Measurements from ENCODE around the gene CDSN. TPM values are rescaled to one million over a fixed set of nuclear protein-coding genes. Genes with fewer than 3 reads are reported as not detected.

CDSN gene, protein sequence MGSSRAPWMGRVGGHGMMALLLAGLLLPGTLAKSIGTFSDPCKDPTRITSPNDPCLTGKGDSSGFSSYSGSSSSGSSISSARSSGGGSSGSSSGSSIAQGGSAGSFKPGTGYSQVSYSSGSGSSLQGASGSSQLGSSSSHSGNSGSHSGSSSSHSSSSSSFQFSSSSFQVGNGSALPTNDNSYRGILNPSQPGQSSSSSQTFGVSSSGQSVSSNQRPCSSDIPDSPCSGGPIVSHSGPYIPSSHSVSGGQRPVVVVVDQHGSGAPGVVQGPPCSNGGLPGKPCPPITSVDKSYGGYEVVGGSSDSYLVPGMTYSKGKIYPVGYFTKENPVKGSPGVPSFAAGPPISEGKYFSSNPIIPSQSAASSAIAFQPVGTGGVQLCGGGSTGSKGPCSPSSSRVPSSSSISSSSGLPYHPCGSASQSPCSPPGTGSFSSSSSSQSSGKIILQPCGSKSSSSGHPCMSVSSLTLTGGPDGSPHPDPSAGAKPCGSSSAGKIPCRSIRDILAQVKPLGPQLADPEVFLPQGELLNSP
- total RNA-seq, result under 0.01 TPM in 1 of 2 replicates, not detected in the other

GRCh38 chr6:31120151-31120915 is at the start of gene CDSN:
TSS of gene CDSN (minus strand) at chr6:31120446. CDS start at chr6:31120419, 27 bp downstream.

GRCh38 chr6:31158140-31158862 is 38.1 kb upstream of the CDSN start, which contains the start of gene TCF19:
TSS of gene TCF19 (plus strand) at chr6:31158589. CDS start at chr6:31159470, 881 bp downstream.

GRCh38 chr6:31157513-31158139 is 37.4 kb upstream of the CDSN start, which contains the start of gene CCHCR1:
TSS of gene CCHCR1 (minus strand) at chr6:31157802. CDS start at chr6:31157600, 202 bp downstream.

DNA sequence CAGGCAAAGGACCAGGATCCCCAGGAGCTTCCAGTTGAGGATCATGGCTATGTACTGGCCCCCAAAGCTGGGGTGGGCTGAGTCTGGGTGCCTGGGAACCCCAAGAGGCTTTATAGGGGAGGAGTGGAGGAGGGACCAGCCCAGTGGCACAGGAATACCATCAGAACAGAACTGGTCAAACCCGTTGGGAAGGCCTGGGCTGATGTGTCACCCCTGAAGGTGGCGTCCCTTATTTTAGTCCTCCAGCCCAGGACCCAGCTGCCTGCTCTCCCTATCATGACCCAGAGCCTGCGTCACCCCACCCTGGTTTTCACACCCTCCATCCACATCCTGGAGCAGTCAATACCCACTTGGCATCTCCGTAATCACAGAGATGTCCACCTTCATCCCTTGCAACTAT is 18.7 kb upstream of the CDSN start, which contains the start of gene PSORS1C2:
TSS of gene PSORS1C2 (minus strand) at position 85 of the 400 bp plus-strand sequence. CDS start at position 45, 40 bp downstream.

DNA sequence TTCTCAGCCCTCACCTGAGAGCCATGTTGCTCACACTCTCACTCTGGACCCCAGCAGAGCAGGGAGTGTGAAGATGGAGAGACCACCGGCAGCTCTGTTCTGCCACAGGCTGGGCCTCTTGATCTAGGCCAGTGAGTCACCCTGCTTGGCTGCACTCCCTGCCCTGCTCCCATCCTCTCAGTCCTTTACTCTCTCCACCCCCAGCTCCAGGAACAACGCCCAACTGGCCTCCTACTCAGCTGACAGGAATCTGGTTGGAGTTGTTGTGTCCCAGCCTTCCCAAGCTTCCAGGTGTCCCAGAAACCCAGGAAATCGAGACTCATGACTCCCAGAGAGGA is 5.7 kb downstream of the CDSN start, which contains the start of gene PSORS1C1:
TSS of gene PSORS1C1 (plus strand) at position 260 of the 338 bp plus-strand sequence. CDS start 14,833 bp downstream, outside the sequence.

GRCh38 chr6:31112478-31112877 is 7.8 kb downstream of the CDSN start, which contains the start of gene C6orf15:
TSS of gene C6orf15 (minus strand) at chr6:31112575. CDS start at chr6:31112555, 20 bp downstream.

Other genes with a start within 250 kb of the CDSN start
- 12.1 and 46.8 TPM in 2 replicates for gene DDR1, start 235.9 kb downstream of the CDSN start, total RNA-seq
- gene GTF2H4, start 212.2 kb downstream of the CDSN start, total RNA-seq, result 7.3 and 13.8 TPM in 2 replicates
- 14.4 and 16.5 TPM in 2 replicates for gene VARS2, start 206.2 kb downstream of the CDSN start, total RNA-seq
- not detected in 2 replicates for gene SFTA2, start 188.3 kb downstream of the CDSN start, total RNA-seq
- gene MUCL3, start 179.5 kb downstream of the CDSN start, total RNA-seq, result not detected in 2 replicates
- gene MUC21, start 136.7 kb downstream of the CDSN start, total RNA-seq, result not detected in 2 replicates
- gene MUC22, start 110.0 kb downstream of the CDSN start, total RNA-seq, result not detected in 2 replicates
- not detected in 2 replicates for gene C6orf15, start 7.9 kb downstream of the CDSN start, total RNA-seq
- 0.19 and 1.7 TPM in 2 replicates for gene PSORS1C1, start 5.6 kb downstream of the CDSN start, total RNA-seq
- not detected in 2 replicates for gene PSORS1C2, start 18.6 kb upstream of the CDSN start, total RNA-seq
- 14.7 and 19.0 TPM in 2 replicates for gene CCHCR1, start 37.4 kb upstream of the CDSN start, total RNA-seq
- gene TCF19, start 38.1 kb upstream of the CDSN start, total RNA-seq, result 3.7 and 42.6 TPM in 2 replicates
- 0.38 and 3.4 TPM in 2 replicates for gene POU5F1, start 50.2 kb upstream of the CDSN start, total RNA-seq
- gene HLA-C, start 151.6 kb upstream of the CDSN start, total RNA-seq, result 118 and 135 TPM in 2 replicates
- gene HLA-B, start 236.7 kb upstream of the CDSN start, total RNA-seq, result 116 and 206 TPM in 2 replicates

All from regular cardiac myocyte (primary cell).